Measurements from ENCODE around the gene MINDY1. TPM values are rescaled to one million over a fixed set of nuclear protein-coding genes. Genes with fewer than 3 reads are reported as not detected.

The MINDY1 gene
- total and polyA plus RNA-seq, 2 donors (not counting 3 experiments of a cell fraction or from before 2014, with no cell fraction given), result 12.0 to 15.4 TPM

GRCh38 chr1:151000408-151000807, 6.3 kb downstream of the MINDY1 start:
- POLR2A ChIA-PET, result no interaction called here
- no peaks in the 10 kb centered on the region for H3K27me3 ChIP-seq (ENCODE audit: control insufficient read depth in 2 of 2, insufficient read depth in 2 of 2, low read length in 2 of 2)
- TF ChIP-seq POLR2A (IDR thresholded peaks at IDR 0.05; ENCODE audit: low read depth, low read length) (no peak), POLR2AphosphoS5 (IDR thresholded peaks at IDR 0.05; ENCODE audit: insufficient read depth, low read depth, low read length) (no peak), FOS (IDR thresholded peaks at IDR 0.05; ENCODE audit: borderline replicate concordance, insufficient read depth, low read length) (no peak), EZH2 (IDR thresholded peaks at IDR 0.05; ENCODE audit: borderline replicate concordance, low read depth, low read length, severe bottlenecking) (no peak), JUN (IDR thresholded peaks at IDR 0.05; ENCODE audit: borderline replicate concordance, insufficient read depth, insufficient read length, low read depth) (no peak), GATA2 (IDR thresholded peaks at IDR 0.05; ENCODE audit: insufficient read depth, insufficient read length, low read depth, low read length) (no peak)
- TF ChIP-seq, protein P1, sequence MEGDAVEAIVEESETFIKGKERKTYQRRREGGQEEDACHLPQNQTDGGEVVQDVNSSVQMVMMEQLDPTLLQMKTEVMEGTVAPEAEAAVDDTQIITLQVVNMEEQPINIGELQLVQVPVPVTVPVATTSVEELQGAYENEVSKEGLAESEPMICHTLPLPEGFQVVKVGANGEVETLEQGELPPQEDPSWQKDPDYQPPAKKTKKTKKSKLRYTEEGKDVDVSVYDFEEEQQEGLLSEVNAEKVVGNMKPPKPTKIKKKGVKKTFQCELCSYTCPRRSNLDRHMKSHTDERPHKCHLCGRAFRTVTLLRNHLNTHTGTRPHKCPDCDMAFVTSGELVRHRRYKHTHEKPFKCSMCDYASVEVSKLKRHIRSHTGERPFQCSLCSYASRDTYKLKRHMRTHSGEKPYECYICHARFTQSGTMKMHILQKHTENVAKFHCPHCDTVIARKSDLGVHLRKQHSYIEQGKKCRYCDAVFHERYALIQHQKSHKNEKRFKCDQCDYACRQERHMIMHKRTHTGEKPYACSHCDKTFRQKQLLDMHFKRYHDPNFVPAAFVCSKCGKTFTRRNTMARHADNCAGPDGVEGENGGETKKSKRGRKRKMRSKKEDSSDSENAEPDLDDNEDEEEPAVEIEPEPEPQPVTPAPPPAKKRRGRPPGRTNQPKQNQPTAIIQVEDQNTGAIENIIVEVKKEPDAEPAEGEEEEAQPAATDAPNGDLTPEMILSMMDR (IDR thresholded peaks at IDR 0.05; ENCODE audit: extremely low read depth in 1 of 2, insufficient read depth in 1 of 2, low read depth in 1 of 2, low read length in 2 of 2), result no peak
- no peak overlapping the region for H3K4me2 ChIP-seq (ENCODE audit: insufficient read depth, low read length)
- no peaks in the 10 kb centered on the region for H3K9me3 ChIP-seq (replicated peaks; ENCODE audit: control insufficient read depth, insufficient read depth, low read length)
- no peaks in the 10 kb centered on the region for H3K79me2 ChIP-seq (ENCODE audit: control insufficient read depth, insufficient read depth, low read length)
- dilution Hi-C loops (cut with MboI; ENCODE audit: extremely low pct_ligation_motif_present, low sequenced_read_pairs) (no loop called here), intact Hi-C loops (cut with micrococcal nuclease) (no loop called here)
- no peak overlapping the region for H2AFZ ChIP-seq (ENCODE audit: low read depth, low read length)
- CTCF ChIA-PET, result interaction anchor here (1.6 to 12.3 kb wide), 2 partner anchors 19 to 24 kb away, joined by 6 to 278 read pairs; partner anchors contain the start of genes ANXA9 and CERS2
- H3K9ac ChIP-seq (replicated peaks; ENCODE audit: extremely low read depth, insufficient read depth, low read length), result no peak overlapping the region
- H3K27ac ChIP-seq (ENCODE audit: insufficient read depth, low read depth, low read length), result no peak overlapping the region
- no peak for FAIRE-seq
- BruUV-seq (replicated peaks), result no TSS peak
- no peaks in the 10 kb centered on the region for H4K20me1 ChIP-seq (replicated peaks; ENCODE audit: control insufficient read depth, extremely low read depth, insufficient read depth, low read length)
- H3K4me1 ChIP-seq (ENCODE audit: control insufficient read depth, extremely low read depth, insufficient read depth, low read length), result peaks cover 11% of the 10 kb centered on the region
- no peak overlapping the region for H3K4me3 ChIP-seq (replicated peaks in 1 of 3; ENCODE audit: insufficient read depth in 1 of 3, low read depth in 1 of 3, low read length in 3 of 3)
- H3K9me1 ChIP-seq (replicated peaks; ENCODE audit: control insufficient read depth, extremely low read depth, insufficient read depth, low read length), result no peaks in the 10 kb centered on the region
- peaks cover 0 to 11% of the 10 kb centered on the region in 2 experiments for H3K36me3 ChIP-seq (ENCODE audit: control insufficient read depth in 2 of 2, extremely low read depth in 1 of 2, insufficient read depth in 2 of 2, low read length in 2 of 2)
- DNase-seq (ENCODE audit: low read depth, low spot score), result no peak

Data from endothelial cell of umbilical vein (primary cell).